ENCODE results near the gene FNTB. TPM values are rescaled to one million over a fixed set of nuclear protein-coding genes. Genes with fewer than 3 reads are reported as not detected.

The FNTB gene
- total RNA-seq, 2 donors from 2014 or later: 17.2 to 21.3 TPM

DNA sequence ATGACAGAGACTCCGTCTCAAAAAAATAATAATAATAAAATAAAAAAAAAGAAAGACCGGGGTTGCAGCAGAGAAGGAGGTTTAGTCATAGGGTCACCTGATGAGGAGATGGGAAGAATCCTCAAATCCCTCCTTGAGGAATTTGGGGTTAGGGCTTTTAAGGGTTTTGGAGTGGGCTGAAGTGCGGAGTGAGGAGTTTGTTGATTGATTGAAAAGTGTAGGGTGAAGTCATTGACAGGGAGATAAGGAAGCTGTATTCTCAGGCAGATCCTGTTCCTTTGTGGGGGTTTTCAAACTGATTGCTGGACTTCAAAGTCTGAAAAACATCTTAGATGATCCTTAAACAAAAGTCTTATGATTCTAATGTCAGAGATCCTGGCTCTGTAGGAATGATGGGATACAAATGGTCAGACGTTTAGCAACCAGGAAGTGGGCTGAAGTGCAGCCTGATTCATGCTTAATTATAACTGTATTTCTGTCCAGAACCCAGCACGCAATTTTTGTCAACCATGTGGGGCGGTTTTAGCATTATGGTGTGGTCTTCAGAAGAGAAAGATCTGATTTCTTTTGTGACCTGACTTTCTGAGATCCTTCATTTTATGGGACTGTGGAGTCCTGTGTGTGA is 16.0 kb downstream of the FNTB start:
- H3K9ac ChIP-seq (ENCODE audit: extremely low read depth, low read length, poor library complexity, severe bottlenecking): no peak overlapping the region
- Mint-ChIP-seq H3K27me3 (ENCODE audit: insufficient read depth) (no peaks in the 10 kb centered on the region), H3K4me1 (peaks cover 11% of the 10 kb centered on the region), H3K36me3 (ENCODE audit: low read depth) (peaks cover 3% of the 10 kb centered on the region), H3K9me3 (no peaks in the 10 kb centered on the region), H3K4me3 (no peak overlapping the region), H3K27ac (peak overlapping the region; percentile 38)
- TF ChIP-seq, protein P1, sequence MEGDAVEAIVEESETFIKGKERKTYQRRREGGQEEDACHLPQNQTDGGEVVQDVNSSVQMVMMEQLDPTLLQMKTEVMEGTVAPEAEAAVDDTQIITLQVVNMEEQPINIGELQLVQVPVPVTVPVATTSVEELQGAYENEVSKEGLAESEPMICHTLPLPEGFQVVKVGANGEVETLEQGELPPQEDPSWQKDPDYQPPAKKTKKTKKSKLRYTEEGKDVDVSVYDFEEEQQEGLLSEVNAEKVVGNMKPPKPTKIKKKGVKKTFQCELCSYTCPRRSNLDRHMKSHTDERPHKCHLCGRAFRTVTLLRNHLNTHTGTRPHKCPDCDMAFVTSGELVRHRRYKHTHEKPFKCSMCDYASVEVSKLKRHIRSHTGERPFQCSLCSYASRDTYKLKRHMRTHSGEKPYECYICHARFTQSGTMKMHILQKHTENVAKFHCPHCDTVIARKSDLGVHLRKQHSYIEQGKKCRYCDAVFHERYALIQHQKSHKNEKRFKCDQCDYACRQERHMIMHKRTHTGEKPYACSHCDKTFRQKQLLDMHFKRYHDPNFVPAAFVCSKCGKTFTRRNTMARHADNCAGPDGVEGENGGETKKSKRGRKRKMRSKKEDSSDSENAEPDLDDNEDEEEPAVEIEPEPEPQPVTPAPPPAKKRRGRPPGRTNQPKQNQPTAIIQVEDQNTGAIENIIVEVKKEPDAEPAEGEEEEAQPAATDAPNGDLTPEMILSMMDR (conservative IDR thresholded peaks at IDR 0.05): no peak
- no peaks in the 10 kb centered on the region for H3K4me1 ChIP-seq (ENCODE audit: control insufficient read depth, insufficient read depth, low read length)
- no peak overlapping the region for H3K4me3 ChIP-seq (ENCODE audit: low read length)
- no peaks in the 10 kb centered on the region for H3K27me3 ChIP-seq (ENCODE audit: control insufficient read depth, insufficient read depth, low read length, poor library complexity, severe bottlenecking)
- H3K27ac ChIP-seq (ENCODE audit: low read depth, low read length): no peak overlapping the region
- WGBS, 2 experiments (ENCODE audit: insufficient coverage in 1 of 2, insufficient read length in 1 of 2): 88 to 93% methylated on average over 2 to 5 of the region's 6 CpGs
- H3K36me3 ChIP-seq (ENCODE audit: control insufficient read depth, insufficient read depth, low read length): no peaks in the 10 kb centered on the region
- no peak for DNase-seq
- H3K9me3 ChIP-seq (ENCODE audit: control insufficient read depth, low read length): no peaks in the 10 kb centered on the region

DNA sequence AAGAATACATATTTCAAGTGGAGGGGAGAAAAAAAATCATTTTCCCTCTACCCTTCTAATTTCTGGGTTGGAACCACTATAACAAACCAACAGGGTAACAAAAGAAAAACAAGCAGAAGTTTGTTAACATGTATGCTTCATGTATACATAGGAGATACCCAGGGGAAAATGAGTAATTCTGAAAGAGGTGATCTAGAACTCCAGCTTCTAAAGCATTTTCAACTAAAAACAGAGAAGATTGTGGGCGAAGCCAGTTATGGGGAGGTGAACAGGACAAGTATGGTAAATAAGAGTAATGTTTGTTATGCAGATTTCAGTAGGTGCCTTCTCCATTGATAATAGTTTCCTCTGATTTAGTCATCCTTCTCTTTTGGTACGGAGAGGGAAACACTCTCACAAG is 16.7 kb downstream of the FNTB start:
- H3K27ac Mint-ChIP-seq: no peak overlapping the region
- H3K4me1 Mint-ChIP-seq: peaks cover 11% of the 10 kb centered on the region
- Histone ChIP-seq H3K27ac (ENCODE audit: low read depth, low read length) (no peak overlapping the region), H3K27me3 (ENCODE audit: control insufficient read depth, insufficient read depth, low read length, poor library complexity, severe bottlenecking) (no peaks in the 10 kb centered on the region), H3K4me3 (ENCODE audit: low read length) (no peak overlapping the region), H3K9me3 (ENCODE audit: control insufficient read depth, low read length) (no peaks in the 10 kb centered on the region), H3K9ac (ENCODE audit: extremely low read depth, low read length, poor library complexity, severe bottlenecking) (no peak overlapping the region), H3K36me3 (ENCODE audit: control insufficient read depth, insufficient read depth, low read length) (no peaks in the 10 kb centered on the region), H3K4me1 (ENCODE audit: control insufficient read depth, insufficient read depth, low read length) (no peaks in the 10 kb centered on the region)
- DNase-seq: no peak
- peaks cover 3% of the 10 kb centered on the region for H3K36me3 Mint-ChIP-seq (ENCODE audit: low read depth)
- TF ChIP-seq, protein P1 (conservative IDR thresholded peaks at IDR 0.05): no peak
- H3K9me3 Mint-ChIP-seq: no peaks in the 10 kb centered on the region
- no peak overlapping the region for H3K4me3 Mint-ChIP-seq
- 97 to 100% methylated on average over 2 of the region's 2 CpGs for whole genome bisulfite sequencing, 2 experiments (ENCODE audit: insufficient coverage in 1 of 2, insufficient read length in 1 of 2)
- no peaks in the 10 kb centered on the region for H3K27me3 Mint-ChIP-seq (ENCODE audit: insufficient read depth)

GRCh38 chr14:65006261-65006721 is 19.6 kb downstream of the FNTB start:
- Histone ChIP-seq H3K27ac (ENCODE audit: low read depth, low read length) (no peak overlapping the region), H3K27me3 (ENCODE audit: control insufficient read depth, insufficient read depth, low read length, poor library complexity, severe bottlenecking) (no peaks in the 10 kb centered on the region), H3K9me3 (ENCODE audit: control insufficient read depth, low read length) (no peaks in the 10 kb centered on the region), H3K4me3 (ENCODE audit: low read length) (no peak overlapping the region), H3K36me3 (ENCODE audit: control insufficient read depth, insufficient read depth, low read length) (peaks cover 4% of the 10 kb centered on the region), H3K4me1 (ENCODE audit: control insufficient read depth, insufficient read depth, low read length) (no peaks in the 10 kb centered on the region), H3K9ac (ENCODE audit: extremely low read depth, low read length, poor library complexity, severe bottlenecking) (no peak overlapping the region)
- no peak overlapping the region for H3K4me3 Mint-ChIP-seq
- DNase-seq: no peak
- TF ChIP-seq, protein P1 (conservative IDR thresholded peaks at IDR 0.05): no peak
- WGBS, 2 experiments (ENCODE audit: insufficient coverage in 1 of 2, insufficient read length in 1 of 2): 85 to 90% methylated on average over 4 to 6 of the region's 6 CpGs
- H3K36me3 Mint-ChIP-seq (ENCODE audit: low read depth): peaks cover 11% of the 10 kb centered on the region
- no peak overlapping the region for H3K27ac Mint-ChIP-seq
- H3K27me3 Mint-ChIP-seq (ENCODE audit: insufficient read depth): no peaks in the 10 kb centered on the region
- no peaks in the 10 kb centered on the region for H3K9me3 Mint-ChIP-seq
- H3K4me1 Mint-ChIP-seq: peaks cover 11% of the 10 kb centered on the region

Measured in endodermal cell (in vitro differentiated cells).